ENCODE measurements around the gene HERC6. TPM values are rescaled to one million over a fixed set of nuclear protein-coding genes. Genes with fewer than 3 reads are reported as not detected.
A peak's percentile ranks its signal among the peaks of the same experiment; 100 is the strongest.
"Not testable (repeated sequence)": the region's sequence is repeated elsewhere in the genome, so short reads cannot be mapped to it uniquely, and the experiment has no call there.

The HERC6 gene
- total RNA-seq, 1 experiment from 2014 or later = 4.9 TPM

DNA sequence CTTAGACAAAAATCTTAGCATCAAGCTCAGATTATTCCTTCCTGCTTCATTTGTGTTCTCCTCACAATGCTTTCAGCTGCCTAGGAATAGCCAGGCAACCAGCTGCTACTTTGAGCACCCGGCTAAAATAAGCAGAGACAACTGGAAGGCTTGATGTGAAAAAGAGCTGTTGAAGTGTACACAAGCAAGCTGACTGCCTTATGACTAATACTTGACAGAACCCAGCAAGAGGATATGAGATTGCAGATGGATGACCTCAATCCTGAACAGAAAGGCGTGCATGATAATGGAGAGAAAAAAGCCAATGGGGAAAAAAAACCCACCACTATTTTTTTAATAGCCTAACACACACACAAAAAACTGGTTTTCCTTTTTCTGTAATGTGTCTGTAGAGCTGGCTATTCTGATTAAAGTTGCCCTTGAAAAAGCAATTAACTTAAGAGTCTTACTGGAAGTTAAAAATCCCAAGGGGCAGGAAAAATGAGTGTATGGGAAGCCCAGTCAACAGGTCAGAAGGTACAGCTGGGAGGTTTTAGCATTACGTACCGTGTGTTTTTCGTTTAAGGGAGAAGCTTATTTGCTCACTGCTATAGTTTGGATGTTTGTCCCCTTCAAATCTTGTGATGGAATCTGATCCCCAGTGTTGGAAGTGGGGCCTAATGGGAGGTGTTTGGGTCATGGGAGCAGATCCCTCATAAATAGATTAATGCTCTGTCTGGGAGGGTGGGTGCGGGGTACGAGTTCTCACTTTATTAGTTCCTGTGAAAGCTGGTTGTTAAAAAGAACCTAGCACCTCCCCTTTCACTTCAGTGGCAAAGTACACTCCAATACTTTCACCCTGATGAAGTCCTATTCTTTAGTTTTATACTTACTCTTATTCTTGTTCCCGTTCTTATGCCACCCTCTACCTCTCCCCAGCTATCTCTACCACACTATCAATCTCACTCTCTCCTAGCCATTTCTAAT is 37.1 kb upstream of the HERC6 start:
- no peaks in the 10 kb centered on the region for H3F3A ChIP-seq (ENCODE audit: insufficient read depth, low read depth)
- TF ChIP-seq EZH2 (IDR thresholded peaks at IDR 0.05; ENCODE audit: low read depth) = no peak
- TF ChIP-seq, protein P1, sequence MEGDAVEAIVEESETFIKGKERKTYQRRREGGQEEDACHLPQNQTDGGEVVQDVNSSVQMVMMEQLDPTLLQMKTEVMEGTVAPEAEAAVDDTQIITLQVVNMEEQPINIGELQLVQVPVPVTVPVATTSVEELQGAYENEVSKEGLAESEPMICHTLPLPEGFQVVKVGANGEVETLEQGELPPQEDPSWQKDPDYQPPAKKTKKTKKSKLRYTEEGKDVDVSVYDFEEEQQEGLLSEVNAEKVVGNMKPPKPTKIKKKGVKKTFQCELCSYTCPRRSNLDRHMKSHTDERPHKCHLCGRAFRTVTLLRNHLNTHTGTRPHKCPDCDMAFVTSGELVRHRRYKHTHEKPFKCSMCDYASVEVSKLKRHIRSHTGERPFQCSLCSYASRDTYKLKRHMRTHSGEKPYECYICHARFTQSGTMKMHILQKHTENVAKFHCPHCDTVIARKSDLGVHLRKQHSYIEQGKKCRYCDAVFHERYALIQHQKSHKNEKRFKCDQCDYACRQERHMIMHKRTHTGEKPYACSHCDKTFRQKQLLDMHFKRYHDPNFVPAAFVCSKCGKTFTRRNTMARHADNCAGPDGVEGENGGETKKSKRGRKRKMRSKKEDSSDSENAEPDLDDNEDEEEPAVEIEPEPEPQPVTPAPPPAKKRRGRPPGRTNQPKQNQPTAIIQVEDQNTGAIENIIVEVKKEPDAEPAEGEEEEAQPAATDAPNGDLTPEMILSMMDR (conservative IDR thresholded peaks at IDR 0.05) = no peak
- peak in 1 of 2 experiments; percentile 67 for DNase-seq
- no peaks in the 10 kb centered on the region for H3K27me3 ChIP-seq (ENCODE audit: insufficient read depth, low read depth)
- intact Hi-C loops (cut with micrococcal nuclease; ENCODE audit: unreplicated experiment) = no loop called here
- no peak overlapping the region for H2AFZ ChIP-seq
- H3K36me3 ChIP-seq (ENCODE audit: low read depth) = no peaks in the 10 kb centered on the region
- H4K20me1 ChIP-seq (ENCODE audit: insufficient read depth) = no peaks in the 10 kb centered on the region
- H3K4me2 ChIP-seq = no peak overlapping the region; the same call in 1 of the 2 replicates
- ChIA-PET POLR2A (ENCODE audit: unreplicated experiment) (no interaction called here), CTCF (no interaction called here)
- BruUV-seq (replicated peaks) = no TSS peak
- no peak overlapping the region for H3K27ac ChIP-seq
- H3K79me2 ChIP-seq (ENCODE audit: low read depth) = no peaks in the 10 kb centered on the region
- no peak overlapping the region for H3K4me3 ChIP-seq
- no peaks in the 10 kb centered on the region for H3K9me3 ChIP-seq (ENCODE audit: insufficient read depth, low read depth)
- H3K9me2 ChIP-seq (ENCODE audit: insufficient read depth) = no peaks in the 10 kb centered on the region
- H3K4me1 ChIP-seq (replicated peaks; ENCODE audit: insufficient read depth) = peaks cover 11% of the 10 kb centered on the region; the same call in 1 of the 2 replicates

DNA sequence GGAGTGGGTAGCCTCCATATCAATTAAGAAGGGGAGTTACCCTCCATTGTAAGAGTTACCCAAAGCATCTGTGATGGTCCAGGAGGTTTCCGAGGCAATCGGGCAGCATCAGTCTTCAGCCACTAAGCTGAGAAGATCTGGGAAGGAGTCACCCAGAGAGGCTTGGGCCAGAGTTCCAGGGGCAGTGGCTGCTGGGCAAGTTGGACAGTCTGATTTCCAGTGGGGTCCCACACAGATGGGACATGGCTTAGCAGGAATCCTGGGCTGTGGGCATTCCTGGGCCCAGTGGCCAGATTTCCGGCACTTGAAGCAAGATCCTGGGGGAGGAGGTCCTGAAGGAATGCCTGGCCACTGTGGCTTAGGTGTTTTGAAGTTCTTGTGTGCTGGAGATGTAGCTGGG is 31.8 kb upstream of the HERC6 start:
- H3F3A ChIP-seq (ENCODE audit: insufficient read depth, low read depth); H3K79me2 ChIP-seq (ENCODE audit: low read depth); POLR2A ChIA-PET (ENCODE audit: unreplicated experiment); H3K9me2 ChIP-seq (ENCODE audit: insufficient read depth); DNase-seq; H3K9me3 ChIP-seq (ENCODE audit: insufficient read depth, low read depth); H3K27ac ChIP-seq; intact Hi-C loops (cut with micrococcal nuclease; ENCODE audit: unreplicated experiment); H3K36me3 ChIP-seq (ENCODE audit: low read depth); H3K4me3 ChIP-seq; H4K20me1 ChIP-seq (ENCODE audit: insufficient read depth); H3K4me2 ChIP-seq; H2AFZ ChIP-seq; H3K27me3 ChIP-seq (ENCODE audit: insufficient read depth, low read depth); CTCF ChIA-PET; BruUV-seq (replicated peaks); H3K4me1 ChIP-seq (replicated peaks; ENCODE audit: insufficient read depth): not testable (repeated sequence)

DNA sequence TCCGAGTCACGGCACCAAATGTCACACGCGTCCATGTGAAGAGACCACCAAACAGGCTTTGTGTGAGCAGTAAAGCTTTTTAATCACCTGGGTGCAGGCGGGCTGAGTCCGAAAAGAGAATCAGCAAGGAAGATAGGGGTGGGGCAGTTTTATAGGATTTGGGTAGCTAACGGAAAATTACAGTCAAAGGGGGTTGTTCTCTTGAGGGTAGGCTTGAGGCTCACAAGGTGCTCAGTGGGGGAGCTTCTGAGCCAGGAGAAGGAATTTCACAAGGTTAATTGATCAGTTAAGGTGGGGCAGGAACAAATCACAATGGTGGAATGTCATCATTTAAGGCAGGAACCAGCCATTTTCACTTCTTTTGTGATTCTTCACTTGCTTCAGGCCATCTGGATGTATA is 29.9 kb upstream of the HERC6 start:
- DNase-seq; intact Hi-C loops (cut with micrococcal nuclease; ENCODE audit: unreplicated experiment); H3K4me3 ChIP-seq; H3K4me2 ChIP-seq; POLR2A ChIA-PET (ENCODE audit: unreplicated experiment); CTCF ChIA-PET; BruUV-seq (replicated peaks); H3F3A ChIP-seq (ENCODE audit: insufficient read depth, low read depth); H3K9me3 ChIP-seq (ENCODE audit: insufficient read depth, low read depth); H3K36me3 ChIP-seq (ENCODE audit: low read depth); H3K9me2 ChIP-seq (ENCODE audit: insufficient read depth); H3K27me3 ChIP-seq (ENCODE audit: insufficient read depth, low read depth); H3K79me2 ChIP-seq (ENCODE audit: low read depth); H4K20me1 ChIP-seq (ENCODE audit: insufficient read depth); H3K27ac ChIP-seq; H2AFZ ChIP-seq; H3K4me1 ChIP-seq (replicated peaks; ENCODE audit: insufficient read depth): not testable (repeated sequence)

DNA sequence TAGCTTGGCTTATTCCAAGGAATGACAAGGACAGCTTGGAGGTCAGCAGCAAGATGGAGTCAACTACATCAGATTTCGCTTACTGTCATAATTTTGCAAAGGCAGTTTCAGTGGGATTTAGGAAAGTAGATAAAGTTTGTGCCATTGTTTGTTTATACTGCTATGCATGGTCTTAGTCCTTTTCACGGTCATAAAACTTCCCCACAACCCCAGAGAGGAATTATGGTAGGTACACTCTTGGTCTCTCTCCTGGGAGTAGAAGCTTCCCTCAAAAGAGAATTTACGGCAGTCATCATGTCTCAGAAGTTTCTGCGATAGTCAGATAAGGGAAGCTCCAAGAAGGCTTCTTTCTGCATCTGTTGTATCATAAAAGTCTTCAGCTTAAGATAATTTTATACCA is 27.9 kb upstream of the HERC6 start:
- Histone ChIP-seq H4K20me1 (ENCODE audit: insufficient read depth) (no peaks in the 10 kb centered on the region), H3K4me2 (no peak overlapping the region), H3K27me3 (ENCODE audit: insufficient read depth, low read depth) (no peaks in the 10 kb centered on the region), H3K9me2 (ENCODE audit: insufficient read depth) (no peaks in the 10 kb centered on the region), H3F3A (ENCODE audit: insufficient read depth, low read depth) (no peaks in the 10 kb centered on the region), H3K4me3 (no peak overlapping the region), H2AFZ (no peak overlapping the region), H3K36me3 (ENCODE audit: low read depth) (no peaks in the 10 kb centered on the region), H3K9me3 (ENCODE audit: insufficient read depth, low read depth) (no peaks in the 10 kb centered on the region), H3K79me2 (ENCODE audit: low read depth) (no peaks in the 10 kb centered on the region), H3K4me1 (replicated peaks; ENCODE audit: insufficient read depth) (no peaks in the 10 kb centered on the region; the same call in 1 of the 2 replicates), H3K27ac (no peak overlapping the region)
- TF ChIP-seq, protein P1 (conservative IDR thresholded peaks at IDR 0.05) = no peak
- TF ChIP-seq EZH2 (IDR thresholded peaks at IDR 0.05; ENCODE audit: low read depth) = no peak
- POLR2A ChIA-PET (ENCODE audit: unreplicated experiment) = no interaction called here
- CTCF ChIA-PET = no interaction called here
- no peak for DNase-seq
- intact Hi-C loops (cut with micrococcal nuclease; ENCODE audit: unreplicated experiment) = no loop called here
- BruUV-seq (replicated peaks) = no TSS peak
